Skeletal muscle satellite cell (primary cell): ENCODE data around the gene ZNF526.

Experiments used
- H3K27me3 ChIP-seq: 2 replicates; pipeline ENCODE4 v1.7.0; 2013; ENCODE audit warnings: low read length; ENCODE audit not compliant: control insufficient read depth, insufficient read depth
- H3K36me3 ChIP-seq: 2 replicates; pipeline ENCODE4 v1.7.0; 2013; ENCODE audit warnings: mild to moderate bottlenecking, control low read depth, low read length; ENCODE audit not compliant: insufficient read depth
- H3K4me1 ChIP-seq: 2 replicates; pipeline ENCODE4 v1.7.0; 2013; ENCODE audit warnings: low read length; ENCODE audit not compliant: control insufficient read depth, insufficient read depth
- H3K4me2 ChIP-seq: 2 replicates; pipeline ENCODE4 v1.7.0; 2013; ENCODE audit warnings: mild to moderate bottlenecking, low read length
- H3K4me3 ChIP-seq: 2 replicates; pipeline ENCODE4 v1.7.0; 2013; ENCODE audit warnings: low read length
- H3K9ac ChIP-seq: 2 replicates; pipeline ENCODE4 v1.7.0; 2013; ENCODE audit warnings: mild to moderate bottlenecking, low read depth, low read length, moderate library complexity
- H3K9me3 ChIP-seq: replicated peaks from 2 replicates; pipeline ENCODE4 v1.7.0; 2013; ENCODE audit warnings: mild to moderate bottlenecking, control low read depth, low read length

Gene ZNF526

GRCh38 chr19:42212886-42213285 is 7.2 kb upstream of the ZNF526 start:
- Histone ChIP-seq H3K36me3 (peaks cover 36% of the 10 kb centered on the region), H3K4me1 (peaks cover 20% of the 10 kb centered on the region), H3K27me3 (no peaks in the 10 kb centered on the region), H3K4me2 (no peak overlapping the region), H3K4me3 (no peak overlapping the region), H3K9ac (no peak overlapping the region), H3K9me3 (no peaks in the 10 kb centered on the region)

GRCh38 chr19:42214810-42215485 is 5.2 kb upstream of the ZNF526 start:
- Histone ChIP-seq H3K4me3 (no peak overlapping the region), H3K27me3 (no peaks in the 10 kb centered on the region), H3K4me1 (peaks cover 26% of the 10 kb centered on the region), H3K36me3 (peaks cover 19% of the 10 kb centered on the region), H3K4me2 (peak overlapping the region; percentile 80), H3K9ac (no peak overlapping the region), H3K9me3 (no peaks in the 10 kb centered on the region)

- peak overlapping the region; percentile 83 for H3K4me3 ChIP-seq
- peaks cover 32% of the 10 kb centered on the region for H3K4me1 ChIP-seq
- H3K9me3 ChIP-seq = no peaks in the 10 kb centered on the region
- H3K27me3 ChIP-seq = no peaks in the 10 kb centered on the region
- H3K4me2 ChIP-seq = peak overlapping the region; percentile 80
- H3K9ac ChIP-seq = peak overlapping the region; percentile 87
- H3K36me3 ChIP-seq = peaks cover 19% of the 10 kb centered on the region
Measured at GRCh38 chr19:42216653-42217519, 3.2 kb upstream of the ZNF526 start.

DNA sequence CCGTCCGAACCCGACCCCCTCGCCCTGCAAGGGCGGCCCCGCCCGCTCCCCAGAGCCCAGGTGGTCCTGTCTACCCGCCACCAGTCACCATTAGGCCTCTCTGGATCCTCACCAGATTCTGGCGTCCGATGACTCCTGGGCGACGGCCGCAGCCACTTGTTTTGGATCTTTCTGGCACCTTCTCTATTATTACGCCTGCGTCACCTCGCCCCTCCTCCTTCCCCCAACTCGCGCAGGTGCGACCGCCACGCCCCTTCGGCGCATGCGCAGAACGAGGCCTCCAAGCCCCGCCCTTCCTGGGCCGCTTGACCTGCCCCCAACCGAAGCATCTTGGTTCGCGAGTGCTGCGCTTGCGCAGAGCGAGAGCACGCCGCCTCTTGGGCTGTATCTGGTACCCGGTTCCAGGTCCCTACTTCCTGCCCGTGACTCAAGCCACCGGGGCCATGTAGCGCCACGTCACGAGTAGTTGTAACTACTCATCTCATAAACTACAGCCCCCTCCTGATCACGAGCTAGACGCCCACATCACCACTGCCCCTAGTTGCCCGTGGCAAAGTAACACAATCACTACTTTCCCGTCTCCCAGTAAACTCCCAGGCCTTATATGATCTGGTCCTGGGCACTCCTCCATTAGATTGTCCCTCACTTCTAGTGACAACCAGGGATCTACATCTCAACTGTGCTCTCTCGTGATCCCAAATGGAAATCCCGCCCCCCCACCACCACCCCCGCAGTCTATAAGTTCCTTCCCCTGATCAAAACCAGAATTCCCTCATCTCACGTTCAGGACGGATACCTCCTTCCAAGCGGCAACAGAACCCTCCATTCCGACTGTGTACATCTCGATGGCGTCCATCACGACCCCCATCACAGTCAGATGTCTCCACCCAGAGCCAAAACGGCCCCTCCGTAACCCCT is 2.3 kb upstream of the ZNF526 start, which contains the start of gene DEDD2:
Gene DEDD2, minus strand, starts transcription at position 158 of the 918 bp plus-strand sequence. CDS start 670 bp downstream, outside the sequence.
- peaks cover 32% of the 10 kb centered on the region for H3K4me1 ChIP-seq
- peak within 1 kb of the TSS; percentile 83 for H3K4me3 ChIP-seq
- H3K9ac ChIP-seq = peak within 1 kb of the TSS; percentile 87
- H3K27me3 ChIP-seq = no peaks in the 10 kb centered on the region
- H3K4me2 ChIP-seq = peak within 1 kb of the TSS; percentile 80
- no peaks in the 10 kb centered on the region for H3K9me3 ChIP-seq
- peaks cover 21% of the 10 kb centered on the region for H3K36me3 ChIP-seq

DNA sequence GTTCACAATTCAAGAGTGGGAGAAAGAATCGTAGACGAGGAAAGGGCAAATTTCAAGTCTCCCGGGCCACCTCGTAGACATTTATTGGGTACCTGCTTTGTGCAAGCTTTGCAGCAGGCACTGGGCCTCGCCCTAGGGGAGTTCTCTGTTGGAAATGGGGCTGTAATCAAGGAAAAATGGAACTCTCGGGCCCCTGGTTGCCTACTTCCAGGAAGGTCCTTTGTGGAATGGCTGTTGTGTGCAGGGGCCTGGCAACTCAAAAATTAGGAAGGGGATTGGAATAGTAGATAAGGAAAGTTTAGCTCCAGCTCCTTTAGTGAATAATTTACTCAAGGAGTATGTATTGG is 612 bp downstream of the ZNF526 start:
- peak overlapping the region; percentile 87 for H3K4me2 ChIP-seq
- H3K9me3 ChIP-seq = no peaks in the 10 kb centered on the region
- peaks cover 28% of the 10 kb centered on the region for H3K4me1 ChIP-seq
- peaks cover 21% of the 10 kb centered on the region for H3K36me3 ChIP-seq
- no peaks in the 10 kb centered on the region for H3K27me3 ChIP-seq
- peak overlapping the region; percentile 92 for H3K4me3 ChIP-seq
- peak overlapping the region; percentile 96 for H3K9ac ChIP-seq

DNA sequence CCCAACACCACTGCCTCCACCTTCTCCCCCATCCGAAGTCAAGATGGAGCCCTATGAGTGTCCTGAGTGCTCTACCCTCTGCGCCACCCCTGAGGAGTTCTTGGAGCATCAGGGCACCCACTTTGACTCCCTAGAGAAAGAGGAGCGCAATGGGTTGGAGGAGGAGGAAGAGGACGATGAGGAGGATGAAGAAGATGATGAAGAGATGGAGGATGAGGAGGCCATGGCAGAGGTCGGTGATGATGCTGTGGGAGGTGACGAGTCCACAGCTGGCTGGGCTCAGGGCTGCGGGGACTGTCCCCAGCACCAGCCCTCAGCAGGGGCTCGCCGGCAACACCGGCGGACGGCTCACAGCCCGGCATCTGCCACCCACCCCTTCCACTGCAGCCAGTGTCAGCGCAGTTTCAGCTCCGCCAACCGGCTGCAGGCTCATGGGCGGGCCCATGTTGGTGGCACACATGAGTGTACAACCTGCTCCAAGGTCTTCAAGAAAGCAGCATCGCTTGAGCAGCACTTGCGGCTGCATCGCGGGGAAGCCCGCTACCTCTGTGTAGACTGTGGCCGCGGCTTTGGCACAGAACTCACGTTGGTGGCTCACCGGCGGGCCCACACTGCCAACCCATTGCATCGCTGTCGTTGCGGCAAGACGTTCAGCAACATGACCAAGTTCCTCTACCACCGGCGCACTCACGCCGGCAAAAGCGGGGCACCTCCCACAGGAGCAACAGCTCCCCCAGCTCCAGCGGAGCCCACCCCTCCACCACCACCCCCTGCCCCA is 5.0 kb downstream of the ZNF526 start:
- H3K9me3 ChIP-seq = no peaks in the 10 kb centered on the region
- H3K4me3 ChIP-seq = no peak overlapping the region
- peaks cover 57% of the 10 kb centered on the region for H3K36me3 ChIP-seq
- no peak overlapping the region for H3K9ac ChIP-seq
- H3K27me3 ChIP-seq = no peaks in the 10 kb centered on the region
- no peak overlapping the region for H3K4me2 ChIP-seq
- peaks cover 10% of the 10 kb centered on the region for H3K4me1 ChIP-seq

GRCh38 chr19:42225718-42226292 is 5.7 kb downstream of the ZNF526 start:
- no peaks in the 10 kb centered on the region for H3K9me3 ChIP-seq
- no peak overlapping the region for H3K4me3 ChIP-seq
- H3K36me3 ChIP-seq = peaks cover 63% of the 10 kb centered on the region
- H3K4me1 ChIP-seq = peaks cover 10% of the 10 kb centered on the region
- H3K27me3 ChIP-seq = no peaks in the 10 kb centered on the region
- no peak overlapping the region for H3K9ac ChIP-seq
- no peak overlapping the region for H3K4me2 ChIP-seq

DNA sequence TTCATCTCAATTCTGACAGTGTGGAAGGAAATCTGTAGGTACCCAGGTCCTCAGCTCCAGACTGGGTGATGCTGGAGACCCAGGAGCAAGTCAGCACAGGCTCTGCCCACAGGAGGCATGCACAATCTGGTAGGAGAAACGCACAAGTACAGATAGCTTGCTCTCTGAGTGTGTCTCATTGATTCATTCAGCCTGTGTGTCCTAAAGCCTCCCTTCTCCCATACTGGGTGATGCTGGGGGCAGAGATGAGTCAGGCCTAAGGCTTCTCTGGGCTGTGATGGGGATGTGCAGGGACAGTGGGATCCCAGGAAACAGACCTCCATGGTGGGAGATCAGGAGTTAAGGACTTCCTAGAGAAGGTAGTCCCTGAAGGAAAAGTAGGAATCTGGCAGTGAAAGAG is 6.8 kb downstream of the ZNF526 start:
- no peaks in the 10 kb centered on the region for H3K9me3 ChIP-seq
- H3K4me1 ChIP-seq = peaks cover 4% of the 10 kb centered on the region
- H3K4me2 ChIP-seq = no peak overlapping the region
- peak overlapping the region; percentile 1 for H3K9ac ChIP-seq
- H3K4me3 ChIP-seq = no peak overlapping the region
- peaks cover 67% of the 10 kb centered on the region for H3K36me3 ChIP-seq
- no peaks in the 10 kb centered on the region for H3K27me3 ChIP-seq

DNA sequence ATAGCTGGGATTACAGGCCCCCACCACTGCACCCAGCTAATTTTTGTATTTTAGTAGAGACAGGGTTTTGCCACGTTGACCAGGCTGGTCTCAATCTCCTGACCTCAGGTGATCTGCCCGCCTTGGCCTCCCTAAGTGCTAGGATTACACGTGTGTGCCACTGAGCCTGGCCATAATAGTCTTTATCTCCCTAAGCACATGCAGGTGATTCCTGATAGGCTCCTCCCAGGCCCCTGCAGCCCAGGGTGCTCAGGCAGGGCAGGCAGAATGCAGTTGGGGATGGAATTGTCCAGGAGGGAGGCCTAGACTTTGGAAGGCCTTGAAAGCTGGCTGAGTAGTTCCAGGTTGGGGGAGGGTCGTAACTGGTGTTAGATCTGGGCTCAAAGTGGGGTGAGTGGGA is 8.5 kb downstream of the ZNF526 start:
- Histone ChIP-seq H3K4me3 (no peak overlapping the region), H3K9me3 (no peaks in the 10 kb centered on the region), H3K27me3 (no peaks in the 10 kb centered on the region), H3K4me2 (no peak overlapping the region), H3K9ac (no peak overlapping the region), H3K36me3 (peaks cover 78% of the 10 kb centered on the region), H3K4me1 (peaks cover 4% of the 10 kb centered on the region)

DNA sequence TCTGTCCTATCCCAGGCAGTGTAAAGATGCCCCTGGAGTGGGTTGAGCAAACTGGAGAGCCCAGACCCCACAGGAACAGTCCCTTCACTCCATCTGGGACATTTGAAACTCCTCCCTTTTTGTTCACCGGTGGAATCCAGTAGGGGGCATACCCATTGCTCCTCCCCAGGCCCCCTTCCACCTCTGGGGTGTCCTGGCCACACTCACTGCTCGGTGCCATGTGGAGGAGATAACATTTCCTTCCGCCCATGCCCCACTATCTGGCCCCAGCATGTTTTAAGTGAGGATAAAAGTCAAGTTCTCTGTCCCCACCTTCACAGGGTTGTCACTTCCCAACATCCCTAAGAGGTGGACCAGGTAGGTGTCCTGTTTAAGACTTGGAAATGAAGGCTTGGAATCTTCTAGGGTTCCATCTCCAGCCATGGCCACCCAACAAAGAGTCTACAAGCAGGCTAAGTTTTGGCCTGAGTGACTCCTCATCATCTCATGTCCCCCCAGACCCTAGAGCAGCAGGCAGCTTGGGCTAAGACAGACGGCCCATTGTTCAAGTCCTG is 9.3 kb downstream of the ZNF526 start:
- Histone ChIP-seq H3K36me3 (peaks cover 82% of the 10 kb centered on the region), H3K4me2 (no peak overlapping the region), H3K9ac (no peak overlapping the region), H3K4me3 (no peak overlapping the region), H3K4me1 (peaks cover 4% of the 10 kb centered on the region), H3K27me3 (no peaks in the 10 kb centered on the region), H3K9me3 (no peaks in the 10 kb centered on the region)
